GM12891 (cell line): ENCODE data around the gene DNAJC11.

Experiments
- PAX5 ChIP-seq: IDR thresholded peaks from 2 replicates; pipeline ENCODE4 v1.6.1; 2011; ENCODE audit warnings: low read length, moderate library complexity, mild to moderate bottlenecking; ENCODE audit not compliant: insufficient read depth, severe bottlenecking
- POLR2A ChIP-seq: IDR thresholded peaks from 2 replicates; pipeline ENCODE4 v1.6.1; 2011; ENCODE audit warnings: low read depth, low read length, control low read depth
- POLR2AphosphoS5 ChIP-seq: IDR thresholded peaks from 2 replicates; pipeline ENCODE4 v1.6.1; 2011; ENCODE audit warnings: low read depth, low read length, control low read depth
- POU2F2 ChIP-seq: IDR thresholded peaks from 2 replicates; pipeline ENCODE4 v1.6.1; 2011; ENCODE audit warnings: low read depth, mild to moderate bottlenecking, control low read depth, low read length, moderate library complexity
- SPI1 ChIP-seq: IDR thresholded peaks from 2 replicates; pipeline ENCODE4 v1.6.1; 2011; ENCODE audit warnings: low read depth, low read length, control low read depth
- TAF1 ChIP-seq: IDR thresholded peaks from 2 replicates; pipeline ENCODE4 v1.6.1; 2011; ENCODE audit warnings: low read depth, low read length, control low read depth

DNA sequence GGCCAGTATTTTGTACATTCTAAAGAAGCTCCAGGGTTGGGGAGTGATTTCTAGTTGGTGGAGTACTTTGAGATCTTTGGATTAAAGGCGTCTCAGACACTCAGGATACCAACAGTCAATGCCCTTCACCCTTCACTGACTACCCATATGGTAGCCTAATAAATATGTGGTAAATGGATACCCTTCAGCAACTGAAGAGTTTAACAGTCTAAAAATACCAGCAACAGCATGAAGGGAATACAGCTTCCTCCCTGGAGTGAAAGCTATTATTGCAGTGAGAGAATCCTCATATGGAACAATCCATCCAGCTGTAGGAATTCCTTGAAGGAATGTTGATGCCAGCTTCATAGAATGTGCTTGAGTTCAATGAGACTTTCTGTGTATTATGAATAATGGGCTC lies 26.8 kb downstream of the DNAJC11 start:
- TF ChIP-seq POLR2AphosphoS5 (no peak), POLR2A (no peak), TAF1 (no peak), SPI1 (no peak), POU2F2 (no peak), PAX5 (no peak)
